ENCODE data around the gene MYL6.

The MYL6 gene

GRCh38 chr12:56206452-56207166 is 48.5 kb downstream of the MYL6 start:
- no peak overlapping the region for H3K4me3 ChIP-seq (replicated peaks; ENCODE audit: insufficient read depth, low read length)
- DNase-seq (ENCODE audit: low read depth in 1 of 2, low spot score in 1 of 2), result peak in 1 of 2 experiments; percentile 62
- TF ChIP-seq CTCF (IDR thresholded peaks at IDR 0.05; ENCODE audit: insufficient read depth, low read length), result peak; percentile 75
- TF ChIP-seq REST (IDR thresholded peaks at IDR 0.05; ENCODE audit: insufficient replicate concordance, low read depth), result no peak
- no peak for TF ChIP-seq SPI1 (IDR thresholded peaks at IDR 0.05; ENCODE audit: borderline replicate concordance, low read depth)
- TF ChIP-seq GABPA (IDR thresholded peaks at IDR 0.05; ENCODE audit: low read depth), result no peak
- TF ChIP-seq POLR2AphosphoS5 (IDR thresholded peaks at IDR 0.05; ENCODE audit: low read depth), result no peak
- no peaks in the 10 kb centered on the region for H3K27me3 ChIP-seq (ENCODE audit: insufficient read depth, poor library complexity, severe bottlenecking)
- no peak overlapping the region for H3K27ac ChIP-seq (replicated peaks)

- Histone ChIP-seq H3K27me3 (ENCODE audit: insufficient read depth, poor library complexity, severe bottlenecking) (no peaks in the 10 kb centered on the region), H3K27ac (replicated peaks) (no peak overlapping the region), H3K4me3 (replicated peaks; ENCODE audit: insufficient read depth, low read length) (no peak overlapping the region)
- no peak for DNase-seq (ENCODE audit: low read depth in 1 of 2, low spot score in 1 of 2)
- no peak for TF ChIP-seq POLR2AphosphoS5 (IDR thresholded peaks at IDR 0.05; ENCODE audit: low read depth)
- TF ChIP-seq REST (IDR thresholded peaks at IDR 0.05; ENCODE audit: insufficient replicate concordance, low read depth), result no peak
Observed at GRCh38 chr12:56208006-56208405, 49.8 kb downstream of the MYL6 start.

Data from HL-60 (cell line).